ENCODE data around the gene NRL.
A peak's percentile ranks its signal among the peaks of the same experiment; 100 is the strongest.

Gene NRL

DNA sequence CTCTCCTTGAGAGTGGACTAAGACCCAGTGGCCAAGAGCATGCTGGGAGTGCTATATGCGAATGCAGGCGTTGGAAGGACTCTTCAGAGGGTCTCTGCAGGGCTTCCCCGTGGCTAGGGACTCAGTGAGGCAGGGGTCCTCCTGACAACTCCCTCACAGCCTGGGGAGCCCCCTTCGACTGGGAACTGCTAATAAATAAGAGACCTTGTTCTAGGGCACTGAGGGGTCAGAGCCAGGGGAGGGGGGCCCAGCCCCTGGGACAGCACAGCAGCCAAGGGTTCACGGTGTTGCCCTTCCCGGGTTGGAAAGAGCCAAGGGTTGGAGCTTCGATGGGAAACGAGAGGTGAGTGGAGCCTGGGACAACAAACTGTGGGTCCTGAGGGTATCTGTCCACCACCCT is 49.3 kb downstream of the NRL start:
- no peak for DNase-seq (ENCODE audit: low read depth in 3 of 3)

DNA sequence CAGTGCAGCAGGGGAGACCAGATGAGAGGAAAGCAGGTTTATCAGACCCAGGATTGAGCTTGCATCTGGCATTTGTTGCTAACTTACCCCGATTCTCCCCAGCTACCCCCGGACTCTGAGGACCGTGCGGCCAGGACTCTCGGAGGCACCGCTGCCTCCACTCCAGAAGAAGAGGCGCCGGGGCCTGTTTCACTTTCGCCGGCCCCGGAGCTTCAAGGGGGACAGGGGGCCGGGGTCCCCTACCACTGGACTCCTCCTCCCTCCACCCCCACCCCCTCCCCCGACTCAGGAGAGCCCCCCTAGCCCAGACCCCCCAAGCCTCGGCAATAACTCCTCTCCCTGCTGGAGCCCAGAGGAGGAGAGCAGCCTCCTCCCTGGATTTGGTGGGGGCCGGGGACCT is 49.9 kb downstream of the NRL start:
- DNase-seq (ENCODE audit: low read depth in 3 of 3), result no peak

DNA sequence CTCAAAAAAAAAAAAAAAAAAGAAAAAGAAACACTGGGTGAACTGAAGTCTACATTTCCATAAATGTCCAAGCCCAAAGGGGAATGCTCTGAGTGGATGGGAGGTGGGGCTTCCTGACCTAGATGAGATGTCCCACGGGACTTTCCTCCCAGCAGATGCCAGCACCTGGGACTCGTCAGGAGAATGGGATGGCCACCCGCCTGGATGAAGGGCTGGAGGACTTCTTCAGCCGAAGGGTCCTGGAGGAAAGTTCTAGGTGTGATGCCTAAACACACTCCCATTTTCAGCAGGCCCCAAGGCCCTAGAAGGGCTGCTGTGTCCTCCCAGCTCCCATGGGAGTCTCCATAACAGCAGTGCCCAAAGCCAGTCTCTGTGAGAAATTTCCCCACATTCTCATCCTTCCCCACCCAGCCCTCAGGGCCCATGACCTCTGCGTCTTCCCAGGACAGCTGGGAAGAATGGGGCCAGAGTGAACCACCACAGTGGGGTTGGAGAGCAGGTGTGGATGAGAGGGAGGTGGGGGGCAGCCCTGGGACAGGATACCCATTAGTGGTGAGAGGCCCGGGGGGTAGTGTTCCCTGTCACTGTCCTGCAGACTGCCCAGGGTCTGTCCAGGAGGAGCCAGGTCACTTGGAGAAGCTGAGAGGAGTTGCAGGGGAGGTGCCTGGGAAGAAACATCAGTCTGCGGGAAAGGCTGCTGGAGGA is 50.5 kb downstream of the NRL start:
- DNase-seq (ENCODE audit: low read depth in 3 of 3), result no peak

DNA sequence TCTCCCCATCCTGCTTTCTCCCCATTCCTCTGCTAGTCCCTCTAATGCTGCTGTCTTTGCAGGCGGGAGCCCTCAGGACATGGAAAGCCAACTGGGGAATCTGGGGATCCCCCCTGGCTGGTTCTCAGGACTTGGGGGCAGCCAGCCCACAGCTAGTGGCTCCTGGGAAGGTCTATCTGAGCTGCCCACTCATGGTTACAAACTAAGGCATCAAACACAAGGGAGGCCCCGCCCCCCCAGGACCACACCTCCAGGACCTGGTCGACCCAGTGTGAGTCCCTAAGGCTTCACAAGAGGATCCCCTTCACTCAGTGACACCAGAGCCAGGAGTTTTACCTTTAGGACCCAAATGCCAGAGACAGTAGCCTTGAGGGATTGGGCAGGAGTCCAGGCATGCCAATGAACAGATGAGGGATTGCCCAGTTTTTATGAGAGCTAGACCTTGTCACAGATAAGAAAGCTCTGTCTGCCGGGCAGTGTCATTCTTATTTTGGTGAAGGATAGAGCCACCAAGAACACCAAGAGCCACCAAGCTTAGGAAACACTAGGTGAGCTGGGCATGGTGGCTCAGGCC is 51.4 kb downstream of the NRL start:
- no peak for DNase-seq (ENCODE audit: low read depth in 3 of 3)

DNA sequence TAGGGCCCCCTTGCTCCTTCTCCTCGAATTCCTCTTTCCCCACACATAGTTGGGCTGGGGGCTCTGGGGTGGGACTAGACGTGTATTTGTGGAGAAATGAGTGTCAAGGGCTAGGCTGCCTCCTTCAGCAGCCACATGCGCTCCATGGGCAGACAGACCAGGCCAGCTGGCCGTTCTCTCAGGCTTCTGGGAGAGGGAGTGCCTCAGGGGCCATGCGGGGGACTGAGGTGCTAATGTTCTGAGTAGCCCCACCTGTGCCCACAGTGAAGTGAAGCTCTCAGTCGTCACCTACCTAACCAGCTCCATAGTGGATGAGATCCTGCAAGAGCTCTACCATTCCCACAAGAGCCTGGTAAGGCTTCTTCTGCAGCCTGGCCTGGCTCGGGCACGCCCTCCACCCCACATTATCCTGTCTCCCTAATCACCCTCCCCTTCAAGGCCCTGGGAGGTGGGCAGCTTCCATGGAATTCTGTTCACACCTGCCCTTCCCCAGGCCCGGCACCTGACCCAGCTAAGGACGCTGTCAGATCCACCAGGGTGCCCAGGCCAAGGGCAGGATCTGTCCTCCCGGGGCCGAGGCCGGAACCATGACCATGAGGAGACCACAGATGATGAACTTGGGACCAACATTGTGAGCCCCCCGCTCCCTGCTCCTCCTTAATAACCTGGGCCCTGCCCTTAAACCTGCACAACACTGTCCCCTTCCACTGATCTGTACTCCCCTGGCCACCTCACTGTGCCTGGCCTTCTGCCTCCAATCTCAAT is 52.4 kb downstream of the NRL start:
- DNase-seq (ENCODE audit: low read depth in 3 of 3), result no peak

DNA sequence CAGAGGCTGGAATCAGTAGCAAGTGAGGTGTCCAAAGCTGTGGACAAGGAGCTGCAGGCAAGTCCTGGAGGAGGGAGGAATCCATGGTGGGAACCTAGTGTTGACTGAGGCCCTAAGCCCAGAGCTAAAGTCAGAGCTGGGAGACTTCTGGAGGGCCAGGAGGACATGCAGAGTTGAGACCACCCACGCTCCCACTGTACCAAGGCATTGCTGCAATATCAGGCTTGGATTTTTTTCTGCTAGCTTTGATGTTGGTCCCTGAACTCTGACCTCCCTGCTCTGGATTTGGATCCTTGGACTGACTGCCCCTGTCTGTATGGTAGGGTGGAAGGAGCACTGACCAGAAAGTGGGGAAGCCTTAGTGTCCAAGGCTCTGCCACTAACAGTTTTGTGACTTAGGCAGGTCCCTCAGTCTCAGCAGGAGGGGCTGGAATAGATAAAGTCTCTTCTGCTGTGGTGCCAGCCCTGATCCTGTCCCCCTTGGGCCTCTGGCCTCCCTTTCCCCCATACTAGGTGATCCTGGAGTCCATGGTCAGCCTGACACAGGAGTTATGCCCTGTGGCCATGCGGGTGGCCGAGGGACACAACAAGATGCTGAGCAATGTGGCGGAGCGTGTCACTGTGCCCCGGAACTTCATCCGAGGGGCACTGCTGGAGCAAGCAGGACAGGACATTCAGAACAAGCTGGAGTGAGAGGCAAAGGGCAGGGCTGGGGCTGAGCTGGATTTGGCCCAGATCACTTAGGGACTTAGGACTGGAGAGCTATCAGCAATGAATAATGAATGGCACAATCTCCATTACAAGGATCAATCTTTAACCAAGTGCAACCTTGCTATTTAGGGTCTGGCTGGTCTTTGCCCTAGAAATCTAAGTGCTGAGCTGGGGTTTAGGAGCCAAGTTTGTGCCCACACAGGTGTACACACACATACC is 53.5 kb downstream of the NRL start:
- DNase-seq (ENCODE audit: low read depth in 3 of 3), result no peak

- DNase-seq (ENCODE audit: low read depth in 3 of 3), result no peak
Measured at GRCh38 chr14:24060443-24060842, 54.3 kb downstream of the NRL start.

- no peak for DNase-seq (ENCODE audit: low read depth in 3 of 3)
Measured at GRCh38 chr14:24059841-24060388, 54.8 kb downstream of the NRL start.

DNA sequence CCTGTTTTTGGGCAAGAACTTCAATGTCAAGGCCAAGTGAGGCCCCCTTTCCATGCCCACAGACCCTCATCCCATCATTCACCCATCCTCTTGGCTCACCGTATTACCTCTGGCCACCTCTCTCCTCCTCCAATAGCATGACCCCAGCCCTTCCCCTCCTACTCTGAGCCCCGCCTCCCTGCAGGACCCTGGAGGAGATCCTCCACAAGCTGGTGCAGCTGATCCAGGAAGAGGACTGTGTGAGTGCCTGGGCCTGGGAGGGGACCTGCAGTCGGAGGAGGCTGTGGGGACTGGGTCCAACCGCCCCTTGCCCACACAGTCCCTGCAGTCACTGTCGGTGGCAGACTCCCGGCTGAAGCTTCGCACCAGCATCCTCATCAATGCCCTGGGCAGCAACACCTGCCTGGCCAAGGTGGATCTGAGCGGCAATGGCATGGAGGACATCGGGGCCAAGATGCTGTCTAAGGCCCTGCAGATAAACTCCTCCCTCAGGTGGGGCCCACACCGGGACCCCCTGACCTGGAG is 55.7 kb downstream of the NRL start:
- DNase-seq (ENCODE audit: low read depth in 3 of 3), result no peak

- peak in 1 of 3 donors; percentile 31 for DNase-seq (ENCODE audit: low read depth in 3 of 3)
Measured at GRCh38 chr14:24058260-24058950, 56.3 kb downstream of the NRL start.

GRCh38 chr14:24057867-24058259 is 56.9 kb downstream of the NRL start:
- DNase-seq (ENCODE audit: low read depth in 3 of 3), result no peak

GRCh38 chr14:24057271-24057670 is 57.5 kb downstream of the NRL start:
- no peak for DNase-seq (ENCODE audit: low read depth in 3 of 3)

DNA sequence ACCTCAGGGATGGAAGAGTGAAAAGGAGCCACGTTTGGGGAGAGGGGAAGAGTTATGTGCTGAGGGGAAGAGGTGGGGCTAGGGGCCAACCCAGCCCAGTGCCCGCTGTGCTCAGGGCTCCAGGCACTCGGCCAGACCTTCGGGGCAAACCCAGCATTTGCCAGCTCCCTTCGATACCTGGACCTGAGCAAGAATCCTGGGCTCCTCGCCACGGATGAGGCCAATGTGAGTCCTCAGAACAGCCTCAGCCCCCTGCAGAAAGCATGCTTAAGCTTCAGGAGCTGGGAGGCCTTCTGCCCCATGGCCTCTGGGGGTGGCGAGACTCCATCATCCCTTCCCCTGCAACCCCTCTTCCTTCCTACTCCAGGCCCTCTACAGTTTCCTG is 58.0 kb downstream of the NRL start:
- DNase-seq (ENCODE audit: low read depth in 3 of 3), result no peak

DNA sequence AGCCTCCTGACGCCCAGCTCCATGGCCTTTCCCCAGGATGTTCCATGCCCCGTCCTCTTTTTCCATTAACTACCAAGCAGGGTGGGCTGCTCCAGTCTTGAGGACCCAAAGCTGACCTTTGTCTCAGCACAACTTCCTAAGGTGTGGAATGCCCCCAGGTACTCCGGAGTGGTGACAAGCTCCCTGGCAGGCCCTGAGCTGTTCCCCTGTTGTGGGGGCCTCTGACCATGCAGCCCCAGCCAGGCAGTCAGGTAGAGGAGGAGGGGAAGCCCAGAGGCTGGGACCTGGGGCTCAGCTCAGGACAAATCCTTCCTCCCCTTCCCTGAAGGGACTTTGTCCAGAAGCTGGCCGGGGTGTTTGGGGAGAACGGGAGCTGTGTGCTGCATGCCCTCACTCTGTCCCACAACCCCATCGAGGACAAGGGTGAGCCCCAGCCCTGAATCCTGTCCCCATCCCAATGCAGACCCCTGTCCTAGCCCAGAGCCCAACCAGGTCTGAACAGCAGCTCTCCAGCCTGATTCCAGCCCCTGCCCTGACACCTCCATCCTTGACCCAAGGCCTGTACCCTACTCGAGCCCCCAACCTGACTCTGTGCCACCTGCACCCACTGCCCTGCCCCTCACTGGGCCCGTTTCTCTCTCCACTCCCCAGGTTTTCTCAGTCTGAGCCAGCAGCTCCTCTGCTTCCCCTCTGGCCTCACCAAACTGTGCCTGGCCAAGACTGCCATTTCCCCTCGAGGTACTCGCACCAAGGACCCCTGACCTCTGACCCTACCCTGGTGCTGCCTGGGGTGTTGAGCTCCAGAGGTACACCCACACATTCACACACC is 58.6 kb downstream of the NRL start:
- no peak for DNase-seq (ENCODE audit: low read depth in 3 of 3)

DNA sequence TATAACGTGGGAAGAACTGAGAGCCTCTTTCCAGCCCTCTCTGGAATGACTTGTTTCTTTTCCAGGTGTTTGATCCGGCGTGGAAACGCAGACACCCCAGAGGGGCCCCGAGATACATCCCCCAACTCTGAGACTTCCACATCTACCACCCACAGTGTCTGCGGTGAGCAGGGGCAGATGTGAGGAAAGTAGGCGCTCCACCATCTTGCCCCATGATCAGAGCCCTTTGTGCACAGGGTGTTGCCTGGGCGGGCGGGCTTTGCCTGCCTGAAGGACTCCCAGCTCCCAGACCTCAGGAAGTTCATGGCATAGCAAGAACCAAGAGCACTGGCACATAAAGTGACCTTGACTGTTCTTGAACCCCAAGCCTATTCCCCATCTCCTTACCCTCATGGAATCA is 60.1 kb downstream of the NRL start:
- no peak for DNase-seq (ENCODE audit: low read depth in 3 of 3)

DNA sequence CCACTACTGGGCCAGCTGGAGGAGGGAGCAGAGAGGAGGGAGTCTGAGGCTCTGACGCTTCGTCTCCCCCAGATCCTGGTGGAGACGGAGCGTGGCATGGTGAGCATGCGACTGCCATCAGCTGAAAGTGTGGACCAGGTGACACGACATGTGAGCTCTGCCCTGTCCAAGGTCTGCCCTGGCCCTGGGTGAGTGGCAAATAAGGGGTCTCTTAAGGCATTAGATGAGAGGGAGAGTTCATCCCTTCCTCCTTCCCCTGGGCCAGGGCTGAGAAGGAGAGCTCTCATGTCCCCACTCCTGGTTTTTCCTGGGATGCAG is 60.5 kb downstream of the NRL start:
- no peak for DNase-seq (ENCODE audit: low read depth in 3 of 3)

DNA sequence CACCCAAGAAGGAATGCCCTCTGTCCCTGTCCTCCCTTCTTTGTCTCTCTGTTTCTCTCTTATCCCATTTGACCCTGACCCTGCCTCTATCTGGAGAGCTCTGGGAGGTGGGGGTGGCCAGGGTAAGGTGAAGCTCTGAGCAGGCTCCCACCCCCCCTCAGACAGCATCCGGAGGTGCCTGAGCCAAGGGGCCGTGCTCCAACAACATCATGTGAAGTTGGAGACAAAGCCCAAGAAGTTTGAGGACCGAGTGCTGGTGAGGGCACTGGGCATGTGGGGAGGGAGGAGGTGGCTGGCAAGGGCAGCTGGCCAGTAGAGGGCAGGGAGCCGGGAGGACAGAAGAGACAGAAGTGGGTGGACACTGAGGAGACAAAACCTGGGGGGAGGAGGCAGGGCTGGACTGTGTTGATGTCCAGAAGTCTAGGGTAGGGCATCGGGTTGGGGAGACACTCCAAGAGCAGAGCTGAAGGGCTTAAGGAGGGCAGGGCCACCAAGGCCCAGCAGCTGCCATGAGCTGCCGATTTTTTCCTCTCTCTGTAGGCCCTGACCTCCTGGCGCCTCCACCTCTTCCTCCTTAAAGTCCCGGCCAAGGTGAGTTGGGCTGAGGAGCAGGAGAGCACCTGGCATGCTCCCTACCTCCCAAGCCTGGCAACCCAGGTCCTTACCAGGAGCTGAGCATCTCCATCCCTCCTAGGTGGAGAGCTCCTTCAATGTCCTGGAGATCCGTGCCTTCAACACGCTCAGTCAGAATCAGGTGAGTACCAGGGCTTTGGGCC is 61.0 kb downstream of the NRL start:
- DNase-seq (ENCODE audit: low read depth in 3 of 3), result no peak

GRCh38 chr14:24052656-24053547 is 61.8 kb downstream of the NRL start:
- DNase-seq (ENCODE audit: low read depth in 3 of 3), result peak in 2 of 3 donors; percentile 45 to 54

All from stimulated activated CD4-positive, alpha-beta T cell treated with anti-CD3 and anti-CD28 coated beads, TNF-alpha, amount 100 ng/mL, for 48 hours (primary cell).